IMR-90 (cell line): ENCODE data around the gene JADE2. TPM values are rescaled to one million over a fixed set of nuclear protein-coding genes. Genes with fewer than 3 reads are reported as not detected.

Experiments used
- ATAC-seq: fragments of 200-7000 bp; cut with Tn5 transposase; 2 replicates; pipeline ENCODE4 v1.9.1; 2020; ENCODE audit warnings: low read depth, mild to moderate bottlenecking, moderate library complexity
- BruUV-seq: library from RNA; stranded (reverse); fragments of 400-500 nt; replicated peaks from 2 replicates; lab custom pipeline; 2021; lab: Mats Ljungman, UMichigan
- CTCF ChIA-PET: fragments of 300-600 bp; formaldehyde crosslinking; extraction: SDS; loops from one replicate; lab custom pipeline; 2021; ENCODE audit warnings: antibody characterized with exemption; lab: Yijun Ruan, JAX
- POLR2A ChIA-PET: fragments of 300-600 bp; sonication (Branson Sonifier 250); formaldehyde crosslinking; loops from one replicate; lab custom pipeline; 2022; ENCODE audit warnings: antibody characterized with exemption; ENCODE audit not compliant: unreplicated experiment; lab: Charles Lee
- DNase-seq: peaks from one replicate; pipeline ENCODE4 v3.0.0; 2013
- H2AFZ ChIP-seq: replicated peaks from 2 replicates; pipeline ENCODE3; 2013; ENCODE audit warnings: low read length, mild to moderate bottlenecking; ENCODE audit not compliant: poor library complexity
- H2AK5ac ChIP-seq: 2 replicates; pipeline ENCODE4 v1.6.1; 2013; ENCODE audit warnings: low read depth, low read length, inconsistent platforms
- H2AK9ac ChIP-seq: replicated peaks from 2 replicates; pipeline ENCODE3; 2013; ENCODE audit warnings: mild to moderate bottlenecking, low read depth, low read length, moderate library complexity; ENCODE audit not compliant: poor library complexity
- H2BK120ac ChIP-seq: 2 replicates; pipeline ENCODE4 v1.6.1; 2013; ENCODE audit warnings: low read depth, low read length, inconsistent platforms
- H2BK15ac ChIP-seq: 3 replicates; pipeline ENCODE4 v1.6.1; 2013; ENCODE audit warnings: low read depth, low read length, inconsistent platforms
- H2BK20ac ChIP-seq: 2 replicates; pipeline ENCODE4 v1.6.1; 2013; ENCODE audit warnings: low read depth, mild to moderate bottlenecking, inconsistent platforms, low read length, moderate library complexity
- H2BK5ac ChIP-seq: 2 replicates; pipeline ENCODE4 v1.6.1; 2013; ENCODE audit warnings: mild to moderate bottlenecking, low read depth, low read length, inconsistent platforms; ENCODE audit not compliant: poor library complexity, severe bottlenecking
- H3K14ac ChIP-seq: replicated peaks from 2 replicates; pipeline ENCODE4 v1.6.1; 2013; ENCODE audit warnings: low read depth, low read length, inconsistent platforms
- H3K18ac ChIP-seq: 2 replicates; pipeline ENCODE4 v1.6.1; 2013; ENCODE audit warnings: low read depth, low read length, control low read depth
- H3K23ac ChIP-seq: 2 replicates; pipeline ENCODE4 v1.6.1; 2013; ENCODE audit warnings: low read depth, low read length, inconsistent platforms
- H3K27ac ChIP-seq: 2 replicates; pipeline ENCODE4 v1.5.1; 2013; ENCODE audit warnings: mild to moderate bottlenecking, control low read depth, low read length; ENCODE audit not compliant: insufficient read depth
- H3K27me3 ChIP-seq: 2 replicates; pipeline ENCODE4 v1.6.1; 2013; ENCODE audit warnings: low read length; ENCODE audit not compliant: control insufficient read depth, insufficient read depth
- H3K36me3 ChIP-seq: 2 replicates; pipeline ENCODE4 v1.6.1; 2013; ENCODE audit warnings: low read length, mixed read lengths; ENCODE audit not compliant: control insufficient read depth, insufficient read depth
- H3K4ac ChIP-seq: 2 replicates; pipeline ENCODE4 v1.6.1; 2013; ENCODE audit warnings: low read depth, low read length, inconsistent platforms
- H3K4me1 ChIP-seq: 2 replicates; pipeline ENCODE4 v1.6.1; 2013; ENCODE audit warnings: low read length, mixed read lengths; ENCODE audit not compliant: control insufficient read depth, insufficient read depth
- H3K4me2 ChIP-seq: 2 replicates; pipeline ENCODE4 v1.6.1; 2013; ENCODE audit warnings: low read depth, mild to moderate bottlenecking, control low read depth, low read length, moderate library complexity
- H3K4me3 ChIP-seq: 2 replicates; pipeline ENCODE4 v1.5.1; 2013; ENCODE audit warnings: low read depth, mild to moderate bottlenecking, control low read depth, low read length, moderate library complexity; ENCODE audit not compliant: insufficient read depth
- H3K56ac ChIP-seq: 2 replicates; pipeline ENCODE4 v1.6.1; 2013; ENCODE audit warnings: low read length, inconsistent platforms; ENCODE audit not compliant: insufficient read depth; ENCODE audit errors: extremely low read depth
- H3K79me1 ChIP-seq, 2 experiments: 2 replicates each; pipeline ENCODE4 v1.6.1; 2013; ENCODE audit warnings: low read length in 2 of 2, inconsistent platforms in 1 of 2, low read depth in 1 of 2
- H3K9ac ChIP-seq: 2 replicates; pipeline ENCODE4 v1.6.1; 2013; ENCODE audit warnings: low read depth, low read length, control low read depth
- H3K9me1 ChIP-seq: 2 replicates; pipeline ENCODE4 v1.6.1; 2013; ENCODE audit warnings: low read length, inconsistent platforms; ENCODE audit not compliant: insufficient read depth
- H3K9me3 ChIP-seq: 2 replicates; pipeline ENCODE4 v1.6.1; 2013; ENCODE audit warnings: low read length; ENCODE audit not compliant: control insufficient read depth, insufficient read depth
- H4K20me1 ChIP-seq: 2 replicates; pipeline ENCODE4 v1.6.1; 2013; ENCODE audit warnings: low read length, inconsistent platforms; ENCODE audit not compliant: insufficient read depth
- H4K5ac ChIP-seq: 2 replicates; pipeline ENCODE4 v1.6.1; 2013; ENCODE audit warnings: mild to moderate bottlenecking, low read depth, low read length, control low read depth
- H4K8ac ChIP-seq, 2 experiments: 2 replicates each; pipeline ENCODE4 v1.6.1; 2013; ENCODE audit warnings: low read depth in 2 of 2, low read length in 2 of 2, control low read depth in 1 of 2, inconsistent platforms in 1 of 2
- H4K91ac ChIP-seq: 2 replicates; pipeline ENCODE4 v1.6.1; 2013; ENCODE audit warnings: low read depth, low read length, inconsistent platforms; ENCODE audit not compliant: insufficient read depth
- MXI1 ChIP-seq: IDR thresholded peaks from 2 replicates; pipeline ENCODE4 v1.6.1; 2012; ENCODE audit warnings: low read depth, mild to moderate bottlenecking, low read length, moderate library complexity, borderline replicate concordance
- RFX5 ChIP-seq: IDR thresholded peaks from 2 replicates; pipeline ENCODE4 v1.8.0; 2012; ENCODE audit warnings: low read depth, mild to moderate bottlenecking, low read length, moderate library complexity
- SMC3 ChIP-seq: fragments of 150-350 bp; IDR thresholded peaks from 2 replicates; pipeline ENCODE4 v1.6.1; 2016; ENCODE audit warnings: low read depth, mild to moderate bottlenecking, antibody characterized with exemption, low read length, moderate library complexity
- WGBS, 2 experiments: methylation state at CpG; one replicate each; pipeline versions ENCODE4 v1.1.5 to v1.1.7; 2013; ENCODE audit warnings: missing lambda C conversion rate in 2 of 2; ENCODE audit not compliant: insufficient read length in 1 of 2; ENCODE audit errors: extremely low coverage in 2 of 2; 5-methylcytosine and 5-hydroxymethylcytosine counted together
- dilution Hi-C: fragments of 300-500 bp; cut with HindIII; formaldehyde crosslinking; loops from one replicate; pipeline ENCODE4 v1.14.3; 2018; ENCODE audit warnings: low sequenced_read_pairs; ENCODE audit not compliant: unreplicated experiment
- in situ Hi-C: fragments of 300-500 bp; cut with MboI; formaldehyde crosslinking; loops from 3 replicates; pipeline ENCODE4 v1.14.3; 2019; ENCODE audit warnings: low sequenced_read_pairs, inconsistent platforms, mixed read lengths
- intact Hi-C: fragments of 100-400 bp; cut with micrococcal nuclease; formaldehyde crosslinking; loops from 2 replicates; pipeline ENCODE4 v1.10.0; 2022
- polyA plus RNA-seq, 3 experiments: library from polyadenylated mRNA; depleted of rRNA; stranded (reverse); fragments of >200 nt; gene quantifications; 2 replicates each; pipeline ENCODE4 v1.2.3, GENCODE V29; 2012; ENCODE audit warnings: low replicate concordance in 1 of 3
- total RNA-seq: library from RNA; depleted of rRNA; stranded (reverse); fragments of >200 nt; gene quantifications from 2 replicates; pipeline ENCODE4 v1.2.3, GENCODE V29; 2012

The JADE2 gene
- total and polyA plus RNA-seq, 2 of the 4 experiments (the other 2 are of a cell fraction) = 13.3 to 14.9 TPM

- Histone ChIP-seq H2BK120ac (peak overlapping the region; percentile 95), H3K27ac (peak overlapping the region; percentile 94), H2BK20ac (peak overlapping the region; percentile 92), H4K91ac (peak overlapping the region; percentile 89), H3K79me1 (peaks cover 0 to 10% of the 10 kb centered on the region in 2 experiments; a peak in 1 of 4 replicates), H2AFZ (peak overlapping the region; percentile 74), H3K56ac (peak overlapping the region; percentile 64; the same call in 1 of the 2 replicates), H3K36me3 (no peaks in the 10 kb centered on the region), H2BK15ac (peak overlapping the region; percentile 98), H4K20me1 (no peaks in the 10 kb centered on the region), H4K5ac (peak overlapping the region; percentile 63), H3K18ac (peak overlapping the region; percentile 38), H3K9me3 (no peaks in the 10 kb centered on the region), H3K9ac (peak overlapping the region; percentile 41), H3K4me1 (peaks cover 26% of the 10 kb centered on the region), H3K4ac (peak overlapping the region; percentile 95), H2BK5ac (peak overlapping the region; percentile 90), H2AK5ac (peak overlapping the region; percentile 98), H3K14ac (peak overlapping the region; percentile 96), H4K8ac (peak overlapping the region; percentile 79 to 92), H3K23ac (peak overlapping the region; percentile 93), H2AK9ac (peak overlapping the region; percentile 76), H3K4me2 (no peak overlapping the region), H3K27me3 (no peaks in the 10 kb centered on the region), H3K9me1 (peaks cover 26% of the 10 kb centered on the region), H3K4me3 (no peak overlapping the region)
- POLR2A ChIA-PET = interaction anchor here (0.6 to 0.9 kb wide), 2 partner anchors 21 to 23 kb away, joined by 3 to 4 read pairs; no protein-coding TSS in a partner anchor
- no CpG with 5 or more reads among the region's 3 CpGs for WGBS, 2 experiments
- ATAC-seq (no peak), DNase-seq (peak; percentile 60)
- intact Hi-C loops (loop anchor here (1.0 to 2.0 kb wide), 2 partner anchors 65 to 93 kb away; partner anchors contain the start of gene CDKN2AIPNL), dilution Hi-C loops (no loop called here), in situ Hi-C loops (no loop called here)
- no TSS peak for BruUV-seq
- CTCF ChIA-PET = interaction anchor here (0.6 to 2.1 kb wide), 2 partner anchors 8 to 137 kb away, joined by 3 to 7 read pairs; no protein-coding TSS in a partner anchor
- TF ChIP-seq SMC3 (no peak), MXI1 (no peak), RFX5 (no peak)
These were observed 21.5 kb upstream of the JADE2 start for GRCh38 chr5:134503937-134504437.
